Caco-2 (cell line): ENCODE data around the gene SRPRA. TPM values are rescaled to one million over a fixed set of nuclear protein-coding genes. Genes with fewer than 3 reads are reported as not detected.

ENCODE experiments used
- BruUV-seq: library from RNA; stranded (reverse); fragments of 400-500 nt; replicated peaks from 2 replicates; lab custom pipeline; 2021; lab: Mats Ljungman, UMichigan
- CTCF ChIA-PET: fragments of 300-600 bp; sonication (Branson Sonifier 250); formaldehyde crosslinking; loops from one replicate; lab custom pipeline; 2022; ENCODE audit warnings: antibody characterized with exemption; lab: Charles Lee
- POLR2A ChIA-PET: fragments of 300-600 bp; sonication (Branson Sonifier 250); formaldehyde crosslinking; loops from one replicate; lab custom pipeline; 2022; ENCODE audit warnings: antibody characterized with exemption; lab: Charles Lee
- DNase-seq, 2 experiments: peaks; one replicate each; pipeline versions ENCODE4 v3.0.0 to v3.0.0-alpha.2; 2020 to 2022
- H3K27me3 ChIP-seq: replicated peaks from 2 replicates; pipeline ENCODE4 v1.6.0; 2011; ENCODE audit warnings: low read length; ENCODE audit not compliant: control insufficient read depth, insufficient read depth
- H3K36me3 ChIP-seq: 2 replicates; pipeline ENCODE4 v1.5.1; 2011; ENCODE audit warnings: low read length; ENCODE audit not compliant: control insufficient read depth, insufficient read depth
- H3K4me1 ChIP-seq: fragments of 250-450 bp; sonication (Bioruptor Pico); 2 replicates; pipeline ENCODE4 v1.5.1; 2020; ENCODE audit warnings: mild to moderate bottlenecking
- H3K4me3 ChIP-seq: 2 replicates; pipeline ENCODE4 v1.5.1; 2011; ENCODE audit warnings: low read depth, mild to moderate bottlenecking, control low read depth, low read length
- H3K9me3 ChIP-seq: fragments of 250-450 bp; sonication (Bioruptor Pico); 2 replicates; pipeline ENCODE4 v1.5.1; 2020; ENCODE audit warnings: mild to moderate bottlenecking, moderate library complexity
- H3K27ac Mint-ChIP-seq: one replicate; pipeline ENCODE4 v1.8.0; 2022; ENCODE audit warnings: mixed read lengths; ENCODE audit not compliant: unreplicated experiment
- H3K27me3 Mint-ChIP-seq: one replicate; pipeline ENCODE4 v1.8.0; 2022; ENCODE audit warnings: mixed read lengths; ENCODE audit not compliant: insufficient read depth, unreplicated experiment
- H3K36me3 Mint-ChIP-seq: one replicate; pipeline ENCODE4 v1.8.0; 2022; ENCODE audit warnings: mild to moderate bottlenecking, mixed read lengths; ENCODE audit not compliant: insufficient read depth, unreplicated experiment
- H3K4me1 Mint-ChIP-seq: one replicate; pipeline ENCODE4 v1.8.0; 2022; ENCODE audit warnings: low read depth, mixed read lengths; ENCODE audit not compliant: unreplicated experiment
- H3K4me3 Mint-ChIP-seq: one replicate; pipeline ENCODE4 v1.8.0; 2022; ENCODE audit warnings: mild to moderate bottlenecking, moderate library complexity, mixed read lengths; ENCODE audit not compliant: unreplicated experiment
- H3K9me3 Mint-ChIP-seq: one replicate; pipeline ENCODE4 v1.8.0; 2022; ENCODE audit warnings: mixed read lengths; ENCODE audit not compliant: unreplicated experiment
- CTCF ChIP-seq, 2 experiments: fragments of 200-600 bp in 1 of 2; IDR thresholded peaks; 1 replicate in 1 of 2; 2 replicates in 1 of 2; pipeline versions ENCODE4 v1.5.1 to v1.8.0; 2011 to 2022; ENCODE audit warnings: antibody characterized with exemption in 1 of 2, control low read depth in 1 of 2, inconsistent platforms in 1 of 2, low read depth in 1 of 2, low read length in 1 of 2, mild to moderate bottlenecking in 1 of 2, moderate library complexity in 1 of 2; ENCODE audit not compliant: insufficient read depth in 1 of 2, severe bottlenecking in 1 of 2, unreplicated experiment in 1 of 2
- intact Hi-C: fragments of 100-400 bp; cut with micrococcal nuclease; formaldehyde crosslinking; loops from one replicate; pipeline ENCODE4 v1.10.0; 2022; ENCODE audit not compliant: unreplicated experiment
- total RNA-seq: library from RNA; stranded (reverse); gene quantifications from 2 replicates; pipeline ENCODE4 v1.2.3, GENCODE V29; 2022

Gene SRPRA
- total RNA-seq, 1 experiment from 2014 or later: 191 TPM

GRCh38 chr11:126225295-126225665 is 43.4 kb downstream of the SRPRA start:
- no peaks in the 10 kb centered on the region for H3K27me3 ChIP-seq
- POLR2A ChIA-PET: interaction anchor here (0.6 kb wide), 1 partner anchor 258 kb away, joined by 3 read pairs; no protein-coding TSS in a partner anchor
- H3K36me3 ChIP-seq: peaks cover 1% of the 10 kb centered on the region; the same call in 1 of the 2 replicates
- Mint-ChIP-seq H3K27me3 (no peaks in the 10 kb centered on the region), H3K36me3 (peaks cover 17% of the 10 kb centered on the region), H3K27ac (no peak overlapping the region), H3K9me3 (peaks cover 33% of the 10 kb centered on the region), H3K4me3 (no peak overlapping the region), H3K4me1 (no peaks in the 10 kb centered on the region)
- no TSS peak for BruUV-seq
- DNase-seq: no peak
- H3K9me3 ChIP-seq: 0 out of 2 replicates have a peak, but pooled peaks cover 3% of the 10 kb centered on the region
- H3K4me1 ChIP-seq: no peaks in the 10 kb centered on the region
- no peak overlapping the region for H3K4me3 ChIP-seq
- CTCF ChIA-PET: no interaction called here
- intact Hi-C loops: no loop called here
- no peak for TF ChIP-seq CTCF (IDR thresholded peaks at IDR 0.05; ENCODE audit: insufficient read depth in 1 of 2, low read depth in 1 of 2, low read length in 1 of 2, severe bottlenecking in 1 of 2, unreplicated experiment in 1 of 2)

- Mint-ChIP-seq H3K4me1 (no peaks in the 10 kb centered on the region), H3K27me3 (no peaks in the 10 kb centered on the region), H3K4me3 (no peak overlapping the region), H3K9me3 (peaks cover 33% of the 10 kb centered on the region), H3K36me3 (peaks cover 17% of the 10 kb centered on the region), H3K27ac (no peak overlapping the region)
- peaks cover 1% of the 10 kb centered on the region; the same call in 1 of the 2 replicates for H3K36me3 ChIP-seq
- intact Hi-C loops: no loop called here
- no peak for DNase-seq
- 0 out of 2 replicates have a peak, but pooled peaks cover 3% of the 10 kb centered on the region for H3K9me3 ChIP-seq
- H3K4me3 ChIP-seq: no peak overlapping the region
- ChIA-PET CTCF (no interaction called here), POLR2A (interaction anchor here (0.6 kb wide), 1 partner anchor 258 kb away, joined by 3 read pairs; no protein-coding TSS in a partner anchor)
- no peaks in the 10 kb centered on the region for H3K4me1 ChIP-seq
- no peak for TF ChIP-seq CTCF (IDR thresholded peaks at IDR 0.05; ENCODE audit: insufficient read depth in 1 of 2, low read depth in 1 of 2, low read length in 1 of 2, severe bottlenecking in 1 of 2, unreplicated experiment in 1 of 2)
- no TSS peak for BruUV-seq
- H3K27me3 ChIP-seq: no peaks in the 10 kb centered on the region
Measured at GRCh38 chr11:126224647-126225294, 43.9 kb downstream of the SRPRA start.

- Histone ChIP-seq H3K36me3 (peaks cover 1% of the 10 kb centered on the region; the same call in 1 of the 2 replicates), H3K4me3 (no peak overlapping the region), H3K4me1 (peaks cover 3% of the 10 kb centered on the region; the same call in 1 of the 2 replicates), H3K27me3 (no peaks in the 10 kb centered on the region), H3K9me3 (no peaks in the 10 kb centered on the region)
- TF ChIP-seq CTCF (IDR thresholded peaks at IDR 0.05; ENCODE audit: insufficient read depth in 1 of 2, low read depth in 1 of 2, low read length in 1 of 2, severe bottlenecking in 1 of 2, unreplicated experiment in 1 of 2): no peak
- no peak for DNase-seq
- Mint-ChIP-seq H3K9me3 (peaks cover 16% of the 10 kb centered on the region), H3K4me1 (peaks cover 14% of the 10 kb centered on the region), H3K27ac (no peak overlapping the region), H3K36me3 (no peaks in the 10 kb centered on the region), H3K27me3 (no peaks in the 10 kb centered on the region), H3K4me3 (no peak overlapping the region)
- intact Hi-C loops: no loop called here
- ChIA-PET POLR2A (no interaction called here), CTCF (interaction anchor here (0.8 kb wide), 1 partner anchor 62 kb away, joined by 3 read pairs; no protein-coding TSS in a partner anchor)
- no TSS peak for BruUV-seq
Measured at GRCh38 chr11:126219547-126219946, 49.1 kb downstream of the SRPRA start.
